ENCODE data around the gene ARSG. TPM values are rescaled to one million over a fixed set of nuclear protein-coding genes. Genes with fewer than 3 reads are reported as not detected.
A peak's percentile ranks its signal among the peaks of the same experiment; 100 is the strongest.

The ARSG gene
- total RNA-seq: 10 to 100 TPM in 1 of 2 donors, 1 to 10 TPM in 1; 5.4 to 16.9 TPM

DNA sequence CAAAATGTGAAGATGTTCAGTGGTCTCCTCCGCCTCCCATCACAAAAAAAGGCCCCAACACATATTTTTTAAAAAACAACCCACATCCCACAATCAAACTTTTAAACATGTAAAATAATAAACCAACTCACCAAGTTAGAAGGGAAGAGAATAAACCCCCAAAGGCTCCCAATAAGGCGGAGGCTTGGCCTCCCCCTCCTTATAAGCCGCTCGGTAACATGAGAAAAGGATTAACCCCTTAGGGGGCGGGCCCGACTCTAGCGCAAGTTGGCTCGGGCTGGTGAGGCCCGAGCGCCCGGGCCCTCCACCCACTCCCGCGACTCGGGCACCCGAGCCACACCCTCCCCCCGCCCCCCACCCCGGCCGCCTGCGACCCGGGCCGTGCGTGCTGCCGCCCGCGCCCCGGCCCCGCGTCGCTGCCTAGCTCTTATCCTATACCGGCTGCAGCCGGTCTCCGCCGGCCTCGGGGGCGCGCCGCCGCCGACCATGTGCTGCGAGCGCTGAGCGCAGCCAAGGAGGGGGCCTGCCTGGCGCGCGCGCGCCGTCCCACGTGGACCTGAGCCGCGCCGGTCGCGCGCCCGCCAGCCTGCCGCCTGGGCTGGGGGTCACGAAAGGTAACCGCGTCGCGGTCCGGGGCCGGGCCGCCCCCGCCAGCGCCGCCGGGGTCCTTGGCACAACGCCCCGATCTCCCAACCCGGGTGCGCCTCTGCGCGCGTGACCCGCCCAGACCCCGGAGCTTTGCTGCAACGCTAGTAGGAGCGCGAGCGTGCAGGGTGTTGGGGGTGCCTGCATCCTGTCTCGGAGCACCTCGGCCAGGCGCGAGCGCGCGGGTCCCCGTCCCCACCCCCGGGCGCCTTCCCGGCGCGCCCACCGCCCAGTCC, at the start of gene ARSG, which contains the start of gene SLC16A6:
TSS of gene ARSG (plus strand) at position 541 of the 881 bp plus-strand sequence. CDS start 15,999 bp downstream, outside the sequence.
TSS of gene SLC16A6 (minus strand) at position 173 of the 881 bp plus-strand sequence. CDS start 12,807 bp downstream, outside the sequence.
- TF ChIP-seq, protein P1, sequence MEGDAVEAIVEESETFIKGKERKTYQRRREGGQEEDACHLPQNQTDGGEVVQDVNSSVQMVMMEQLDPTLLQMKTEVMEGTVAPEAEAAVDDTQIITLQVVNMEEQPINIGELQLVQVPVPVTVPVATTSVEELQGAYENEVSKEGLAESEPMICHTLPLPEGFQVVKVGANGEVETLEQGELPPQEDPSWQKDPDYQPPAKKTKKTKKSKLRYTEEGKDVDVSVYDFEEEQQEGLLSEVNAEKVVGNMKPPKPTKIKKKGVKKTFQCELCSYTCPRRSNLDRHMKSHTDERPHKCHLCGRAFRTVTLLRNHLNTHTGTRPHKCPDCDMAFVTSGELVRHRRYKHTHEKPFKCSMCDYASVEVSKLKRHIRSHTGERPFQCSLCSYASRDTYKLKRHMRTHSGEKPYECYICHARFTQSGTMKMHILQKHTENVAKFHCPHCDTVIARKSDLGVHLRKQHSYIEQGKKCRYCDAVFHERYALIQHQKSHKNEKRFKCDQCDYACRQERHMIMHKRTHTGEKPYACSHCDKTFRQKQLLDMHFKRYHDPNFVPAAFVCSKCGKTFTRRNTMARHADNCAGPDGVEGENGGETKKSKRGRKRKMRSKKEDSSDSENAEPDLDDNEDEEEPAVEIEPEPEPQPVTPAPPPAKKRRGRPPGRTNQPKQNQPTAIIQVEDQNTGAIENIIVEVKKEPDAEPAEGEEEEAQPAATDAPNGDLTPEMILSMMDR (IDR thresholded peaks at IDR 0.05): no peak
- no peaks in the 10 kb centered on the region for H3K27me3 ChIP-seq (replicated peaks; ENCODE audit: insufficient read depth)
- no peak for DNase-seq (ENCODE audit: low spot score)
- H3K4me3 ChIP-seq: peak within 1 kb of the TSS; percentile 83
- no peaks in the 10 kb centered on the region for H3K36me3 ChIP-seq
- H3K9me3 ChIP-seq: no peaks in the 10 kb centered on the region
- H3K4me1 ChIP-seq (ENCODE audit: control insufficient read depth in 1 of 2, low read depth in 2 of 2): peaks cover 0 to 28% of the 10 kb centered on the region in 2 donors
- H3K27ac ChIP-seq: peak within 1 kb of the TSS in 1 of 2 donors; percentile 5
- ATAC-seq (ENCODE audit: insufficient number of reproducible peaks, low FRiP score, low read depth): peak; percentile 39

DNA sequence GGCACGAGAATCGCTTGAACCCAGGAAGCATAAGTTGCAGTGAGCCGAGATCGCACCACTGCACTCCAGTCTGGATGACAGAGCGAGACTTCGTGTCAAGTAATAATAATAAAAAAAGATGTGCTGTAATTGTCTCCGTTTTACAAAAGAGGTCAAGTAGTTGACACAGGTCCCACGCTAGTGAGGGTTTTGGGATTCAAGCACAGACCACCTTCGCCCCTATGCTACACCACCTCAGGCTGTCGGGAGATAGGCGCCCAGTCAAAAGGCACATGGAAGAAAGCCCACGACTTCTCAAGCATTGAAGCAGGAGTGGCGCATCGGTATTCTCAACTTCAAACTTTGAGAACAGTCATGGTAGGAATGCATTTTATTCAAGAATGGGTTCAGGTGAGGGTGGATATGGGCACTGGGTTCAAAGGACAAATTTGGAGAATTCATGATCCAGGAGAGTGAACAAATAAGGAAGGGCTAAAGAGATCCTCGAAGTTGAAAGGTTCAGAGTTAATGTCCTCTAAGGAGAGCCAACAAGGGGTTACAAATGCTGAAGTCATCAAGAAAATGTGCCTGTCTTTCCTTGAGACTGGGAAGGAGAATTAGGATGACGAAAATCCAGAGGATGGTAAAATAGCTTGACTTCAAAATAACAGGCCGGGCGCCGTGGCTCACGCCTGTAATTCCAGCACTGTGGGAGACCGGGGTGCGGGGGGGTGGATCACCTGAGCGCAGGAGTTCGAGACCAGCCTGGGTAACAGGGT, 44.8 kb upstream of the ARSG start:
- no peak for ATAC-seq (ENCODE audit: insufficient number of reproducible peaks, low FRiP score, low read depth)

DNA sequence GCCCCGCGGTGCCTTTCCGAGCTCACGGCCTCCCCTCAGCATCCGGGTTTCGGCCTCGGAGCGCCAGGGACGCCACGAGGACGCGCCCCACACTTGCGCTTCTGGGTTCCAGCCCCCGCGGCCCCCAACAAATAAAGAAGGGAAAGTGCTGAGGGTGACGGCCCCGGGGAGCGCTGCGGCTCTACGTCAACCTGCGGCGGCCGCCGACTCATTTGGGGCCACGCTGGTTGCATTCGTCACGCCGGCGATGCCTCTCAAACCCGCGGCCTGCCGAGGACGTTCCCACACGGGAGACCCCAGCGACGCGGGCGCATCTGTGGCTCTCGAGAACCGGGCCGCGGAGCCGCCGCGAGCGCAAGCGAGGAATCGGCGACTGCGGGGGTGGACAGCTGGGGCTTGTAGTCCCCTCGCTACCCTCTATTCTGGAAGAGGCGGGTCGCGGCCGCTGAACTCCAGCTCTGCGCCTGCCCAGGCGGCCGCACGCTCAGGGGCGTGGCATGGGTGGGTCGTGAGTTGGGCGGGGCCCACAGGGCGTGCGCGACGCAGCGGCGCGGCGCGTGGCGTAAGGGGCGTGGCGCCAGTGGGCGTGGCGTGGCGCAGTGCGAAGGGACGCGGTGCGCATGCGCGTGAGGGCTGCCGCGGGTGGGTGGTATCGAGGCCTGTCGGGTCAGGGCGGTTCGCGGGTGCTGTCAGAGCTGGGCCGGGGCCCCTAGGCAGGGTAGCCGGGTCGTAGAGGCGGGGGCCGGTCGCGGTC, 43.7 kb upstream of the ARSG start, which contains the start of gene AMZ2:
TSS of gene AMZ2 (plus strand) at position 599 of the 754 bp plus-strand sequence. CDS start 2,145 bp downstream, outside the sequence.
- TF ChIP-seq, protein P1 (IDR thresholded peaks at IDR 0.05): no peak
- Histone ChIP-seq H3K27me3 (replicated peaks; ENCODE audit: insufficient read depth) (no peaks in the 10 kb centered on the region), H3K4me1 (ENCODE audit: control insufficient read depth in 1 of 2, low read depth in 2 of 2) (peaks cover 7 to 23% of the 10 kb centered on the region in 2 donors), H3K9me3 (no peaks in the 10 kb centered on the region), H3K27ac (peak within 1 kb of the TSS; percentile 93 to 98), H3K4me3 (peak within 1 kb of the TSS; percentile 97), H3K36me3 (peaks cover 13% of the 10 kb centered on the region)
- ATAC-seq (ENCODE audit: insufficient number of reproducible peaks, low FRiP score, low read depth): peak; percentile 91
- DNase-seq (ENCODE audit: low spot score): peak; percentile 74

More for the DNA sequence above, 44.8 kb upstream of the ARSG start:
- Histone ChIP-seq H3K4me3 (peak overlapping the region; percentile 97), H3K27me3 (replicated peaks; ENCODE audit: insufficient read depth) (no peaks in the 10 kb centered on the region), H3K27ac (no peak overlapping the region), H3K4me1 (ENCODE audit: control insufficient read depth in 1 of 2, low read depth in 2 of 2) (peaks cover 7 to 23% of the 10 kb centered on the region in 2 donors), H3K9me3 (no peaks in the 10 kb centered on the region), H3K36me3 (peaks cover 12% of the 10 kb centered on the region)
- TF ChIP-seq, protein P1 (IDR thresholded peaks at IDR 0.05): no peak
- DNase-seq (ENCODE audit: low spot score): no peak

DNA sequence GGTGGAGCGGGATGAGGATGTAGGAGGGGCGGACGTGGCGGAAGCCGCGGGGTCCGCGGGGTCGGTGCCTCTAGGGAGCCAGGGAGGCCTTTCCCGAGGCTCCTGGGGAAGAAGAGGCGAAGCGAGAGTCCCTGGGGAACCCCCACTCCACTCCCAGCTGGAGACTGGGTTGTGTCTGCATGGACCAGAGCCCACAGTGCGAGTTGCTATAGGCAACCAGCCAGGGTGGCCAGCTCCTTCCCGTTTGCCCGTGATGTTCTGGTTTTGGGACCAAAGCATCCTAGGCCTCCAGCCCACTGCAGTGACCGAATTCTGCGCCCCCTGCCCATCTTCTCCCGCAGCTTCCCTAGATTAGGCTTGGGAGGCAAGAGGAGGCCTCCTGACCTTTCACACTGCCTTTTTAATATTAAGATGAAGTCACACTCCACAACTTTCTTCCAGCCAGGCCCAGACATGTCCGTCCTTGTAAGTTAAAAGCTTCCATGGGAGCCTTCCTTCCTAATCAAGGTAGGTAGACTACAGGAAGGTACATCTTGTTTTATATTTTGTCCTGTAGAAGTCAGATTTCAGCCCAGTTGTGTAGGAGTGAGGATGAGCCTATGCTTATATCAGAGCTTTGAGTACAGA, 43.0 kb upstream of the ARSG start:
- peaks cover 7 to 23% of the 10 kb centered on the region in 2 donors for H3K4me1 ChIP-seq (ENCODE audit: control insufficient read depth in 1 of 2, low read depth in 2 of 2)
- H3K36me3 ChIP-seq: peaks cover 13% of the 10 kb centered on the region
- TF ChIP-seq, protein P1 (IDR thresholded peaks at IDR 0.05): no peak
- H3K9me3 ChIP-seq: no peaks in the 10 kb centered on the region
- no peaks in the 10 kb centered on the region for H3K27me3 ChIP-seq (replicated peaks; ENCODE audit: insufficient read depth)
- ATAC-seq (ENCODE audit: insufficient number of reproducible peaks, low FRiP score, low read depth): peak; percentile 64
- H3K27ac ChIP-seq: peak overlapping the region; percentile 93 to 98
- no peak for DNase-seq (ENCODE audit: low spot score)
- H3K4me3 ChIP-seq: peak overlapping the region; percentile 97

Measured in thoracic aorta (tissue), 2 donors.